ENCODE data around the gene CMTM5.
"Not testable (repeated sequence)": the region's sequence is repeated elsewhere in the genome, so short reads cannot be mapped to it uniquely, and the experiment has no call there.

The CMTM5 gene

GRCh38 chr14:23416801-23417200 lies 40.0 kb downstream of the CMTM5 start:
- DNase-seq, result no peak

GRCh38 chr14:23417269-23417668 lies 40.4 kb downstream of the CMTM5 start:
- DNase-seq, result not testable (repeated sequence)

GRCh38 chr14:23418021-23418420 lies 41.2 kb downstream of the CMTM5 start:
- no peak for DNase-seq

GRCh38 chr14:23419646-23420045 lies 42.8 kb downstream of the CMTM5 start:
- DNase-seq, result not testable (repeated sequence)

GRCh38 chr14:23421594-23421993 lies 44.7 kb downstream of the CMTM5 start:
- DNase-seq, result no peak

- no peak for DNase-seq
Observed at GRCh38 chr14:23423657-23424056, 46.8 kb downstream of the CMTM5 start.

GRCh38 chr14:23425169-23425568 lies 48.3 kb downstream of the CMTM5 start:
- no peak for DNase-seq

- DNase-seq, result not testable (repeated sequence)
Observed at GRCh38 chr14:23425798-23426197, 49.0 kb downstream of the CMTM5 start.

- no peak for DNase-seq
Observed at GRCh38 chr14:23428686-23429495, 52.0 kb downstream of the CMTM5 start.

All from DMS79 (cell line).